Smooth muscle cell (in vitro differentiated cells): ENCODE measurements around the gene ARHGAP26. TPM values are rescaled to one million over a fixed set of nuclear protein-coding genes. Genes with fewer than 3 reads are reported as not detected.

ENCODE experiments used
- DNase-seq: peaks from one replicate; lab custom pipeline; 2025; ENCODE audit not compliant: unreplicated experiment; lab: John Stamatoyannopoulos, UW
- H2AFZ ChIP-seq: fragments of 200-600 bp; sonication (generic); 2 replicates; pipeline ENCODE4 v1.6.0; 2016; ENCODE audit warnings: antibody characterized with exemption, low read depth, mild to moderate bottlenecking
- H3F3A ChIP-seq: fragments of 200-600 bp; sonication (generic); 2 replicates; pipeline ENCODE4 v1.6.0; 2017; ENCODE audit warnings: antibody characterized with exemption, low read depth
- H3K27ac ChIP-seq: fragments of 200-600 bp; sonication (generic); 2 replicates; pipeline ENCODE4 v1.5.1; 2016; ENCODE audit warnings: low read depth, mild to moderate bottlenecking
- H3K27me3 ChIP-seq: fragments of 200-600 bp; sonication (generic); 2 replicates; pipeline ENCODE4 v1.6.1; 2016; ENCODE audit warnings: low read depth, mild to moderate bottlenecking
- H3K36me3 ChIP-seq: fragments of 200-600 bp; sonication (generic); 2 replicates; pipeline ENCODE4 v1.5.1; 2016; ENCODE audit warnings: low read depth
- H3K4me1 ChIP-seq: fragments of 200-600 bp; sonication (generic); 2 replicates; pipeline ENCODE4 v1.5.1; 2016; ENCODE audit warnings: low read depth
- H3K4me2 ChIP-seq: fragments of 200-600 bp; sonication (generic); 2 replicates; pipeline ENCODE4 v1.6.0; 2016; ENCODE audit warnings: mild to moderate bottlenecking
- H3K4me3 ChIP-seq: fragments of 200-600 bp; sonication (generic); 2 replicates; pipeline ENCODE4 v1.5.1; 2016; ENCODE audit warnings: mild to moderate bottlenecking
- H3K79me2 ChIP-seq: fragments of 200-600 bp; sonication (generic); 2 replicates; pipeline ENCODE4 v1.6.0; 2016; ENCODE audit warnings: low read depth, mild to moderate bottlenecking
- H3K9ac ChIP-seq: fragments of 200-600 bp; sonication (generic); 2 replicates; pipeline ENCODE4 v1.6.0; 2016; ENCODE audit warnings: low read depth
- H3K9me3 ChIP-seq: fragments of 200-600 bp; sonication (generic); replicated peaks from 2 replicates; pipeline ENCODE4 v1.5.1; 2016; ENCODE audit warnings: low read depth
- H4K20me1 ChIP-seq: fragments of 200-600 bp; sonication (generic); 2 replicates; pipeline ENCODE4 v1.6.0; 2016; ENCODE audit warnings: low read depth
- CTCF ChIP-seq: fragments of 200-600 bp; sonication (generic); IDR thresholded peaks from 2 replicates; pipeline ENCODE4 v1.5.1; 2017; ENCODE audit warnings: borderline replicate concordance, mild to moderate bottlenecking, antibody characterized with exemption; ENCODE audit not compliant: insufficient read depth, poor library complexity, severe bottlenecking
- WGBS: methylation state at CpG from one replicate; pipeline ENCODE4 v1.1.7; 2016; ENCODE audit warnings: low lambda C conversion rate; 5-methylcytosine and 5-hydroxymethylcytosine counted together
- polyA plus RNA-seq: library from polyadenylated mRNA; unstranded; fragments of >200 nt; fragmentation: Nextera tagmentation; extraction: Ambion mirVana; gene quantifications from 2 replicates; pipeline ENCODE4 v1.2.1, GENCODE V29; 2016
- total RNA-seq: library from RNA; depleted of rRNA; stranded (reverse); fragments of >200 nt; gene quantifications from 2 replicates; pipeline ENCODE4 v1.2.3, GENCODE V29; 2014

ARHGAP26 gene
- total and polyA plus RNA-seq, 2 experiments from 2014 or later, result 2.2 to 5.1 TPM

GRCh38 chr5:143204474-143205246 lies 434.5 kb downstream of the ARHGAP26 start:
- no peaks in the 10 kb centered on the region for H4K20me1 ChIP-seq
- no peak overlapping the region for H3K4me2 ChIP-seq
- no peaks in the 10 kb centered on the region for H3K79me2 ChIP-seq
- no peak for DNase-seq
- H3K36me3 ChIP-seq, result no peaks in the 10 kb centered on the region
- H3K9me3 ChIP-seq, result no peaks in the 10 kb centered on the region
- no peak overlapping the region for H2AFZ ChIP-seq
- no peaks in the 10 kb centered on the region for H3K27me3 ChIP-seq
- H3K27ac ChIP-seq, result peak overlapping the region; percentile 45
- H3F3A ChIP-seq, result peaks cover 13% of the 10 kb centered on the region
- 94% methylated on average over 7 of the region's 7 CpGs for WGBS
- no peak overlapping the region for H3K4me3 ChIP-seq
- H3K4me1 ChIP-seq, result no peaks in the 10 kb centered on the region
- H3K9ac ChIP-seq, result no peak overlapping the region
- TF ChIP-seq CTCF, result no peak

DNA sequence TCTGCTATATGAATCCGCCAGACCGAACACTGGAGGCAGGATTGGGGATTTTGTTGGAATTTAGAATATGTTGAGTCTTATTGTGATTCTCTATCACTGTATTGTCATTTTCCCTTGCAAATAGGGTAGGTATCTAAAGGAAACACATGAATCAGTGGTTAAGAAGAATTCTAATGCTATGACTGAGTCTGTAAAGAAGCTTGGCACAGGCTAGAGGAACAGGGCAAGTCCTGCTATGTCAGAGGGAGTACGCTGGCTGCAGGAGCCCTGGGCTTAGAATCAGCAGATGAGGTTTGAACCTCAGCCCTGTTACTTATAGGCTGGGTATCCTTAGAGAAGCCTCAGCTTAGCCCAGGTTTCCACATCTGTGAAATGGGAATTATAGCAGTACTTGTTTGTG lies 435.2 kb downstream of the ARHGAP26 start:
- H3K9me3 ChIP-seq, result no peaks in the 10 kb centered on the region
- WGBS, result 56% methylated on average over 3 of the region's 3 CpGs
- H3K27ac ChIP-seq, result peak overlapping the region; percentile 45
- no peaks in the 10 kb centered on the region for H3K36me3 ChIP-seq
- H4K20me1 ChIP-seq, result no peaks in the 10 kb centered on the region
- no peaks in the 10 kb centered on the region for H3K79me2 ChIP-seq
- H3K4me2 ChIP-seq, result no peak overlapping the region
- H3K9ac ChIP-seq, result no peak overlapping the region
- H2AFZ ChIP-seq, result no peak overlapping the region
- no peak for DNase-seq
- H3K4me3 ChIP-seq, result no peak overlapping the region
- peaks cover 9% of the 10 kb centered on the region for H3F3A ChIP-seq
- no peaks in the 10 kb centered on the region for H3K27me3 ChIP-seq
- TF ChIP-seq CTCF, result no peak
- H3K4me1 ChIP-seq, result no peaks in the 10 kb centered on the region

GRCh38 chr5:143205883-143206195 lies 435.7 kb downstream of the ARHGAP26 start:
- Histone ChIP-seq H4K20me1 (no peaks in the 10 kb centered on the region), H2AFZ (no peak overlapping the region), H3K9me3 (no peaks in the 10 kb centered on the region), H3K79me2 (no peaks in the 10 kb centered on the region), H3K4me2 (no peak overlapping the region), H3F3A (peaks cover 9% of the 10 kb centered on the region), H3K27me3 (no peaks in the 10 kb centered on the region), H3K4me1 (no peaks in the 10 kb centered on the region), H3K27ac (peak overlapping the region; percentile 45), H3K4me3 (no peak overlapping the region), H3K9ac (no peak overlapping the region), H3K36me3 (no peaks in the 10 kb centered on the region)
- WGBS, result 83% methylated on average over 3 of the region's 3 CpGs
- no peak for TF ChIP-seq CTCF
- no peak for DNase-seq
